Loucy (cell line): Measurements from ENCODE around the gene COA7.

Experiments
- H2AFZ ChIP-seq: fragments of 200-600 bp; sonication (generic); 2 replicates; pipeline ENCODE4 v1.6.0; 2016; ENCODE audit warnings: antibody characterized with exemption, mild to moderate bottlenecking, low read length, moderate library complexity
- H3F3A ChIP-seq: fragments of 200-600 bp; 2 replicates; pipeline ENCODE4 v1.6.0; 2016; ENCODE audit warnings: antibody characterized with exemption, low read depth, mild to moderate bottlenecking
- H3K27me3 ChIP-seq: fragments of 200-600 bp; sonication (generic); 2 replicates; pipeline ENCODE4 v1.6.1; 2014; ENCODE audit warnings: low read length, mild to moderate bottlenecking; ENCODE audit not compliant: insufficient read depth, poor library complexity, severe bottlenecking
- H3K36me3 ChIP-seq: fragments of 200-600 bp; sonication (generic); 2 replicates; pipeline ENCODE4 v1.6.1; 2016; ENCODE audit warnings: low read length; ENCODE audit not compliant: insufficient read depth
- H3K4me1 ChIP-seq: fragments of 200-600 bp; sonication (generic); 2 replicates; pipeline ENCODE4 v1.5.1; 2014; ENCODE audit warnings: low read length, mild to moderate bottlenecking; ENCODE audit not compliant: insufficient read depth, poor library complexity, severe bottlenecking
- H3K4me2 ChIP-seq: fragments of 200-600 bp; sonication (generic); 2 replicates; pipeline ENCODE4 v1.6.0; 2014; ENCODE audit warnings: antibody characterized with exemption, low read length, low read depth, mild to moderate bottlenecking; ENCODE audit not compliant: poor library complexity, severe bottlenecking
- H3K4me3 ChIP-seq: fragments of 200-600 bp; sonication (generic); 2 replicates; pipeline ENCODE4 v1.5.1; 2014; ENCODE audit warnings: low read length, mild to moderate bottlenecking, mixed read lengths; ENCODE audit not compliant: poor library complexity, severe bottlenecking
- H3K79me2 ChIP-seq: fragments of 200-600 bp; sonication (generic); 2 replicates; pipeline ENCODE4 v1.6.1; 2014; ENCODE audit warnings: low read length; ENCODE audit not compliant: insufficient read depth
- H3K9ac ChIP-seq: fragments of 200-600 bp; sonication (generic); 2 replicates; pipeline ENCODE4 v1.6.0; 2014; ENCODE audit warnings: mild to moderate bottlenecking, low read depth, low read length, moderate library complexity; ENCODE audit not compliant: poor library complexity, severe bottlenecking
- H3K9me2 ChIP-seq: fragments of 200-600 bp; sonication (generic); replicated peaks from 2 replicates; pipeline ENCODE4 v1.6.1; 2016; ENCODE audit warnings: low read depth, low read length, mixed read lengths
- H3K9me3 ChIP-seq: fragments of 200-600 bp; sonication (generic); 2 replicates; pipeline ENCODE4 v1.6.1; 2014; ENCODE audit warnings: mild to moderate bottlenecking, antibody characterized with exemption, low read length, low read depth; ENCODE audit not compliant: insufficient read depth
- H4K20me1 ChIP-seq: fragments of 200-600 bp; sonication (generic); 2 replicates; pipeline ENCODE4 v1.6.0; 2014; ENCODE audit warnings: antibody characterized with exemption, low read length, mild to moderate bottlenecking; ENCODE audit not compliant: insufficient read depth, poor library complexity, severe bottlenecking
- EZH2phosphoT487 ChIP-seq: fragments of 200-600 bp; IDR thresholded peaks from 2 replicates; pipeline ENCODE4 v1.6.1; 2018; ENCODE audit warnings: antibody characterized with exemption, mild to moderate bottlenecking, moderate library complexity, borderline replicate concordance
- TF ChIP-seq, protein P1 (sequence below): fragments of 200-600 bp; sonication (generic); conservative IDR thresholded peaks from 2 replicates; pipeline ENCODE4 v1.5.1; 2014; ENCODE audit warnings: mild to moderate bottlenecking, antibody characterized with exemption, low read length

COA7 gene

DNA sequence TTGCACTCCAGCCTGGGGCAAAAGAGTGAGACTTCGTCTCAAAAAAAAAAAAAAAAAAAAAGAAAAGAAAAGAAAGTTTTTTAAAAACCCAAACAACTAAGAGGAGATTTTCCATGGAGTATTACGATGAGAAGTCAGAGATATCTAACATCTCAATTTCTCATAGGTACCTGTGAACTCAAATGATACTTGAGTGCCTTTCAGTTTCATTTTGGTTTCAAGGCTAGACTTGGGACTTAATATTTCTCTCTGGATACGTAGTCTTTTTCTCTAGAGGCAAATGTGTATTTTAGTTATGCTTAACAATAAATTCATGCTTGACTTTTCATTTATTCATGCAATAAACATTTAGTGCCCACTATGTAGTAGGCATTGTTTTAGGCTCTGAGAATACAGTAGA is 43.1 kb upstream of the COA7 start:
- Histone ChIP-seq H3K4me3 (no peak overlapping the region), H3K9ac (no peak overlapping the region), H3K79me2 (peaks cover 30% of the 10 kb centered on the region; the same call in 1 of the 2 replicates), H2AFZ (no peak overlapping the region), H3F3A (no peaks in the 10 kb centered on the region), H4K20me1 (no peaks in the 10 kb centered on the region), H3K9me2 (no peaks in the 10 kb centered on the region), H3K9me3 (no peaks in the 10 kb centered on the region), H3K36me3 (no peaks in the 10 kb centered on the region), H3K27me3 (no peaks in the 10 kb centered on the region), H3K4me1 (no peaks in the 10 kb centered on the region), H3K4me2 (no peak overlapping the region)
- no peak for TF ChIP-seq EZH2phosphoT487
- TF ChIP-seq, protein P1, sequence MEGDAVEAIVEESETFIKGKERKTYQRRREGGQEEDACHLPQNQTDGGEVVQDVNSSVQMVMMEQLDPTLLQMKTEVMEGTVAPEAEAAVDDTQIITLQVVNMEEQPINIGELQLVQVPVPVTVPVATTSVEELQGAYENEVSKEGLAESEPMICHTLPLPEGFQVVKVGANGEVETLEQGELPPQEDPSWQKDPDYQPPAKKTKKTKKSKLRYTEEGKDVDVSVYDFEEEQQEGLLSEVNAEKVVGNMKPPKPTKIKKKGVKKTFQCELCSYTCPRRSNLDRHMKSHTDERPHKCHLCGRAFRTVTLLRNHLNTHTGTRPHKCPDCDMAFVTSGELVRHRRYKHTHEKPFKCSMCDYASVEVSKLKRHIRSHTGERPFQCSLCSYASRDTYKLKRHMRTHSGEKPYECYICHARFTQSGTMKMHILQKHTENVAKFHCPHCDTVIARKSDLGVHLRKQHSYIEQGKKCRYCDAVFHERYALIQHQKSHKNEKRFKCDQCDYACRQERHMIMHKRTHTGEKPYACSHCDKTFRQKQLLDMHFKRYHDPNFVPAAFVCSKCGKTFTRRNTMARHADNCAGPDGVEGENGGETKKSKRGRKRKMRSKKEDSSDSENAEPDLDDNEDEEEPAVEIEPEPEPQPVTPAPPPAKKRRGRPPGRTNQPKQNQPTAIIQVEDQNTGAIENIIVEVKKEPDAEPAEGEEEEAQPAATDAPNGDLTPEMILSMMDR, result no peak

DNA sequence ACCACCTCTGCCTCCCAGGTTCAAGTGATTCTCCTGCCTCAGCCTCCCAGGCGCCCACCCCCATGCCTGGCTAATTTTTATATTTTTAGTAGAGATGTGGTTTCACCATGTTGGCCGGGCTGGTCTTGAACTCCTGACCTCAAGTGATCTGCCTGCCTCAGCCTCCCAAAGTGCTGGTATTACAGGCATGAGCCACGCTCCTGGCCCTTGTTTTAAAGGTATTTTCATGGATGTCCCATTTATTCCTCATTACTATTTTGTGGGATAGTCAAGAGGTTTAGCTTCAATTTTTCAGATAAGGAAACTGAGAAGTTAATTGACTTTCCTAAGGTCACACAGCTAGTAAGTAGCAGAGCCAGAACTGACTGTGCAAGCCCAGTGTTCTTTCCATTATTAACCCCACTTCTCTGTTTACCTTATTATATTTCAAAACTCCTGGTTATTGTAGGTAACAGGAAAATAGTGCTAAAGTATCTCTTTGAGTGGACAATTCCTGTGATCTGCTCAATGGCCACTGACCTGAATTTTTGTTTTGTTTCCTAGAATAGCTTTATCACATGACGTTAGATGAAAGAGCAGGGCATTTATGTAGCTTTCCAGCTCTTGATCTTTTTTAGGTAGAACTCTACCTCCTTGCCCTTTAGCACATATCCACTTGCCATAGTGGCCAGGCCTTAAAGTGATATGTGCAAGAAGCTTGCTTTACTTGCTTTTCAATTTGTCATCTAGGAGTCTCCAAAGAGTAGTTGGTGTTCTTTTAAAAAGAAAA is 41.7 kb upstream of the COA7 start:
- no peak overlapping the region for H3K4me3 ChIP-seq
- TF ChIP-seq EZH2phosphoT487, result no peak
- TF ChIP-seq, protein P1, result no peak

DNA sequence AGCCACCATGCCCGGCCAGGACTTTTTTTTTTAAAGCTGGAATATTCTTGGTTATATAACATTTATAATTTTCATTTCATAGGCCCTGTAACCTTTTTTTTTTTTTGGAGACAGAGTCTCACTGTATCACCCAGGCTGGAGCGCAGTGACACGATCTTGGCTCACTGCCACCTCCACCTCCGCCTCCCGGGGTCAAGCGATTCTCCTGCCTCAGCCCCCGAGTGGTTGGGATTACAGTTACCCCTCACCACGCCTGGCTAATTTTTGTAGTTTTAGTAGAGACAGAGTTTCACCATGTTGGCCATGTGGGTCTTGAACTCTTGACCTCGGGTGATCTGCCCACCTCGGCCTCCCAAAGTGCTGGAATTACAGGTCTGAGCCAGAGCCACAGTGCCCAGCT is 40.7 kb upstream of the COA7 start:
- H3K27me3 ChIP-seq, result no peaks in the 10 kb centered on the region
- TF ChIP-seq, protein P1, result no peak
- TF ChIP-seq EZH2phosphoT487, result no peak
- peaks cover 3% of the 10 kb centered on the region for H4K20me1 ChIP-seq
- H3K4me1 ChIP-seq, result no peaks in the 10 kb centered on the region
- H3F3A ChIP-seq, result no peaks in the 10 kb centered on the region
- no peak overlapping the region for H3K9ac ChIP-seq
- H3K36me3 ChIP-seq, result no peaks in the 10 kb centered on the region
- H3K4me3 ChIP-seq, result no peak overlapping the region
- H3K4me2 ChIP-seq, result no peak overlapping the region
- H3K9me3 ChIP-seq, result no peaks in the 10 kb centered on the region
- H3K9me2 ChIP-seq, result no peaks in the 10 kb centered on the region
- peaks cover 42% of the 10 kb centered on the region; the same call in 1 of the 2 replicates for H3K79me2 ChIP-seq
- H2AFZ ChIP-seq, result no peak overlapping the region

More for the DNA sequence above, 41.7 kb upstream of the COA7 start:
- H3K79me2 ChIP-seq, result peaks cover 38% of the 10 kb centered on the region; the same call in 1 of the 2 replicates
- no peaks in the 10 kb centered on the region for H3F3A ChIP-seq
- H3K9ac ChIP-seq, result no peak overlapping the region
- H3K27me3 ChIP-seq, result no peaks in the 10 kb centered on the region
- H2AFZ ChIP-seq, result no peak overlapping the region
- no peaks in the 10 kb centered on the region for H3K9me2 ChIP-seq
- no peaks in the 10 kb centered on the region for H3K36me3 ChIP-seq
- H3K9me3 ChIP-seq, result no peaks in the 10 kb centered on the region
- no peak overlapping the region for H3K4me2 ChIP-seq
- peaks cover 3% of the 10 kb centered on the region for H4K20me1 ChIP-seq
- no peaks in the 10 kb centered on the region for H3K4me1 ChIP-seq
